ENCODE results near the gene ADGRD1.

Gene ADGRD1

DNA sequence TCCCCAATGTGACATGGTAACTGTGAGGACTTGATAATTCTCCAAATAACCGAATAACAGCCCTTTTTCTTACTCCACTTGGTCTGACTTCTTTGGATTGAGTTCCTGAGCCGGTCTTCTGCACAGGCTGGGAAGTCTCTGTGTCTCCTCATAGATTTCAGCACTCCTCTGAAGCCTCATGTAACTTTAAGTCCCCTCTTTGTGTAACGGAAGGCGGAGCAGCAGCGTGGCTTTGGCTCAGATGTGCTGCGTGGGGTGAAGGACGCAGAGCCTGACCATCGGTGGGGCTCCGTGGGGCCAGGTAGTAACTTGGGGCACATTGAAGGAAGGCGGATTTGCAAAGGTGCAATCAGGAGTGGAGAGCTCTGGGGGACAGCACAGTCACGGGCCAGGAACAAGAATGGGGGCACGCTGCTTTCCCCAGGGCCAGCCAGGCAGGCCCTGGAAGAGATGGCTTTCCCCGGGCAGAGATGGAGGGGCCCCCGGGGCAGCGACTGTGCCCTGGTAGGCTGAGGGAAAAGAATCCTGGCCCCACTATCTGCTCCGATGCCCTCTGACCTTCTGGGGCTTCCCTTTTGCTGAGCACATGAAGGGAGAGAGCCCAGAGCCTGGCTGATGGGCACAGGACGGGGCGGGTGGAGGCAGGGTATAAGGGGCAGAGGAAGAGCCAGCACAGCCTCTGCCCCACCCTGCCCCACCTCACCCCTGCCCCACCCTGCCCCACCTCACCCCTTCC lies 56.9 kb downstream of the ADGRD1 start:
- Histone ChIP-seq H3K36me3 (ENCODE audit: control insufficient read depth, insufficient read depth, low read length) (no peaks in the 10 kb centered on the region), H3K4me3 (ENCODE audit: insufficient read depth, low read depth, low read length) (no peak overlapping the region), H3K4me1 (ENCODE audit: control insufficient read depth, insufficient read depth, low read length) (peaks cover 9% of the 10 kb centered on the region), H3K27ac (ENCODE audit: insufficient read depth, low read depth, low read length, poor library complexity, severe bottlenecking) (no peak overlapping the region), H3K9me3 (ENCODE audit: control insufficient read depth, low read length) (no peaks in the 10 kb centered on the region), H3K27me3 (ENCODE audit: control insufficient read depth, insufficient read depth, low read length, poor library complexity, severe bottlenecking) (no peaks in the 10 kb centered on the region)
- WGBS, 2 experiments, result 91% methylated on average over 16 to 18 of the region's 18 CpGs

DNA sequence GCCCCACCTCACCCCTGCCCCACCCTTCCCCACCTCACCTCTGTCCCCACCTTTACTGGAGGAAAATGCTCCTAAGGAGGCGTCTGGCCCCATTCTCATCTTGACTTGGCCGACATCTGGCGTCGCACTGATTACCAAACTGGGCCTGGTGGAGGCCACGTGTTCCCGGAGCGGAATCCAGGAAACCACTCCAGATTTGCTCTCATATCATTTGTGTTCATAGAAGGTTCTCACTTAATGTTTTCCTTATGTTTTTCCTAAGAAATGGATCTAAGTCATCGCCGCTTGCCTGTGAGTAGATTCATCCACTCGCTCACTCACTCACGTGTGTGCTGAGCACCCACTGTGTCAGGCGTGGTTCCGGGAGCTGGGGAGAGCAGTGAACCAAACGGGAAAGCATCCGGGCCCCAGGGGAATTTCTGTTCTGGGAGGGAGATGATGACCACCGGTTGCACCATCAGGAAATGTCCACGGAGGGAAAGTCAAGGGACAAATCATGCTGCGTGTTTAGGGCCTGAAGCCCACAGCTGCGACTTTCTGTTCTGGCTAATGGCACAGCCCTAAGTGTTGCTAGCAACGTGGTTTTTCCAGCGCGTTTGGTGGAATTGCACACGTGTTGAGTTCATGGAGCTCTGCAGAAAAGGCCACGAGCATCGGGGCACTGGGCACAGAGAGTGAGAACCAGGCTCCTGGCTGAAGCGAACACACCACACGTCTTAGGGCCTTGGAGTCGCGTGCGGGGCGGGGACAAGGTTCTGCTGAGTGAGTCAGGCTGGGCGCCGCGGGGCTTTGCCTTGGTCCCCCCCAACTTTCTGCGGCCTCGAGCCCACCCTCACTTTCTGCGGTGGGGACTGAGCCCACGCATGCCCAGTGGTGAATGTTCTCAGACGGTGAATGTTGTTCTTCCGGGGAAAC lies 57.7 kb downstream of the ADGRD1 start:
- H3K4me1 ChIP-seq (ENCODE audit: control insufficient read depth, insufficient read depth, low read length), result peaks cover 9% of the 10 kb centered on the region
- H3K27me3 ChIP-seq (ENCODE audit: control insufficient read depth, insufficient read depth, low read length, poor library complexity, severe bottlenecking), result no peaks in the 10 kb centered on the region
- 94 to 96% methylated on average over 40 of the region's 40 CpGs for WGBS, 2 experiments
- no peak overlapping the region for H3K27ac ChIP-seq (ENCODE audit: insufficient read depth, low read depth, low read length, poor library complexity, severe bottlenecking)
- no peaks in the 10 kb centered on the region for H3K36me3 ChIP-seq (ENCODE audit: control insufficient read depth, insufficient read depth, low read length)
- H3K4me3 ChIP-seq (ENCODE audit: insufficient read depth, low read depth, low read length), result no peak overlapping the region
- no peaks in the 10 kb centered on the region for H3K9me3 ChIP-seq (ENCODE audit: control insufficient read depth, low read length)

DNA sequence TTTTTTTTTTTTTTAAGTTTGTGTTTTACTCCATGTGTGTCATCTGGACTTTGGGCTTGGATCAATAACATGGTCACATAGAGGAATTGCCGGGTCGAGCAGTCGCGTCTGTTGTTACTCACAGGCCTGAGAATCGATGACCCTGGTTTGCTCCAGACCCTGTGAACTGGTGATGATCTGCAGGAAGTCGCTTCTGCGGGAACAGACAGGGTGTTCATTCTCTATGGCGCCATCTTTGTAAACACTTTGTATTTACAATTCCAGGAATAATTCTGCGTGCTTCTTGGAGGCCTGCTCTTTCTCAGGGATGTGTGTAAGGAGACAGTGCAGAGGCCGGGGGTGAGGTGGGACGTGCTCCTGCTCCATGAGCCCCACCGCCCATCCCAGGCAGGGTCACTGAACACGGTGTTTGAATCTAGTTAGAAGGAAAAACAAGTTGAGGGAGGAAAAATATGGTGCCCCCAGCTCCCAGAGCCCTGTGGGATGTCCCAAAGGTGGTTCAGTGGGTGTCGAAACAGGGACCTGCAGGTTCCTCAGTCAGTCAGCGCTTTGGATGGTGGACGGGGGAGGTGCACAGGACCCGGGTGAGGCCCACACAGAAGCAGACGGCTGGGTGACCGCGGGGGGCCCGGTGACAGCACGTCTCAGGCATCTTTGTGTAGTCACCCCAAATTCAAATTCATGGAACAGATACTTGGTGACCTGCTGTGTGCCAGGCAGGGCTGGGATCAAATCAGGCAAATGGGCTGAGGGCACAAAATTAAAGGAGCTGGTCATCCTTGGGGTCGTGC lies 58.8 kb downstream of the ADGRD1 start:
- Histone ChIP-seq H3K27me3 (ENCODE audit: control insufficient read depth, insufficient read depth, low read length, poor library complexity, severe bottlenecking) (no peaks in the 10 kb centered on the region), H3K4me1 (ENCODE audit: control insufficient read depth, insufficient read depth, low read length) (peaks cover 3% of the 10 kb centered on the region), H3K27ac (ENCODE audit: insufficient read depth, low read depth, low read length, poor library complexity, severe bottlenecking) (no peak overlapping the region), H3K36me3 (ENCODE audit: control insufficient read depth, insufficient read depth, low read length) (no peaks in the 10 kb centered on the region), H3K4me3 (ENCODE audit: insufficient read depth, low read depth, low read length) (no peak overlapping the region), H3K9me3 (ENCODE audit: control insufficient read depth, low read length) (no peaks in the 10 kb centered on the region)
- 93 to 94% methylated on average over 23 of the region's 23 CpGs for WGBS, 2 experiments

DNA sequence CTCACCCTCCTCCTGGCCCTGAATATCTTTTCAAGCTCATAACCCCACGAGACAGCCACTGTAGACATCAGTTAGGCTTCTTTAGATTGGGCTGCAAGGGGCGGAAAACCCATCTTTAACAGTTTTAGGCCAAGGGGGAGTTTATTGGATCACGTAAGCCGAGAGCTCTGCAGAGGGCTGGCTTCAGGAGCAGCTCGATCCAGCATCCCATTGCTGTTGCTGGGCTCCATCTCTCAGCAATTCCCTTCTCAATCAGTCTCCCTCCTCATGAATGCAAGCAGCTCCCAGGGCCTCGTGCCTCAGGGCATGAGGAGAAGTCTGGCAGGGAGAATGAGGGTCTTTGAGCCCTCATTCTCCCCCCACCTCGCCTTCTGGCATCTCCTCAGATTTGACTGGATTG lies 59.4 kb downstream of the ADGRD1 start:
- Histone ChIP-seq H3K36me3 (ENCODE audit: control insufficient read depth, insufficient read depth, low read length) (no peaks in the 10 kb centered on the region), H3K9me3 (ENCODE audit: control insufficient read depth, low read length) (no peaks in the 10 kb centered on the region), H3K27ac (ENCODE audit: insufficient read depth, low read depth, low read length, poor library complexity, severe bottlenecking) (no peak overlapping the region), H3K4me3 (ENCODE audit: insufficient read depth, low read depth, low read length) (no peak overlapping the region), H3K4me1 (ENCODE audit: control insufficient read depth, insufficient read depth, low read length) (no peaks in the 10 kb centered on the region), H3K27me3 (ENCODE audit: control insufficient read depth, insufficient read depth, low read length, poor library complexity, severe bottlenecking) (no peaks in the 10 kb centered on the region)
- 93 to 95% methylated on average over 7 of the region's 7 CpGs for WGBS, 2 experiments

DNA sequence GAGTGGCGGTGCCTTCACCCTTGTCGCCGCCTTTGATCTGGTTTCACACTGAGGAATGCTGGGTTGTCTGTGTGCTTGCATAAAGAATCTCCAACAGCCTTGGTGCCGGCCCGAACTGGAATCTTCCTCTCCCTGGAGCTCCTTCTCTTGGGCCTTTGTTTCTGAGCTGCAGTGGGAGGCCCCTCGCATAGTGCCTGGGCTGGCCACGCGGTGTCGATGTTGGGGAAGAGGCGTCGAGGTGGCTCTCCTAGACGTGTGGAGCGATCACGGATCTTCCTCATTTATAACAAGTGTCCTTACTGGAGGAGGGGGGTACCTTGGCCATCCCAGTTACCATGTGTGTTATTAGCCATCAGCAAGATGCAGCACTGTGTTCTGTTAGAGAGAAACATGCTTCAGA lies 60.6 kb downstream of the ADGRD1 start:
- no peaks in the 10 kb centered on the region for H3K4me1 ChIP-seq (ENCODE audit: control insufficient read depth, insufficient read depth, low read length)
- no peaks in the 10 kb centered on the region for H3K9me3 ChIP-seq (ENCODE audit: control insufficient read depth, low read length)
- no peak overlapping the region for H3K27ac ChIP-seq (ENCODE audit: insufficient read depth, low read depth, low read length, poor library complexity, severe bottlenecking)
- whole genome bisulfite sequencing, 2 experiments, result 88 to 91% methylated on average over 14 of the region's 14 CpGs
- no peak overlapping the region for H3K4me3 ChIP-seq (ENCODE audit: insufficient read depth, low read depth, low read length)
- no peaks in the 10 kb centered on the region for H3K27me3 ChIP-seq (ENCODE audit: control insufficient read depth, insufficient read depth, low read length, poor library complexity, severe bottlenecking)
- H3K36me3 ChIP-seq (ENCODE audit: control insufficient read depth, insufficient read depth, low read length), result no peaks in the 10 kb centered on the region

DNA sequence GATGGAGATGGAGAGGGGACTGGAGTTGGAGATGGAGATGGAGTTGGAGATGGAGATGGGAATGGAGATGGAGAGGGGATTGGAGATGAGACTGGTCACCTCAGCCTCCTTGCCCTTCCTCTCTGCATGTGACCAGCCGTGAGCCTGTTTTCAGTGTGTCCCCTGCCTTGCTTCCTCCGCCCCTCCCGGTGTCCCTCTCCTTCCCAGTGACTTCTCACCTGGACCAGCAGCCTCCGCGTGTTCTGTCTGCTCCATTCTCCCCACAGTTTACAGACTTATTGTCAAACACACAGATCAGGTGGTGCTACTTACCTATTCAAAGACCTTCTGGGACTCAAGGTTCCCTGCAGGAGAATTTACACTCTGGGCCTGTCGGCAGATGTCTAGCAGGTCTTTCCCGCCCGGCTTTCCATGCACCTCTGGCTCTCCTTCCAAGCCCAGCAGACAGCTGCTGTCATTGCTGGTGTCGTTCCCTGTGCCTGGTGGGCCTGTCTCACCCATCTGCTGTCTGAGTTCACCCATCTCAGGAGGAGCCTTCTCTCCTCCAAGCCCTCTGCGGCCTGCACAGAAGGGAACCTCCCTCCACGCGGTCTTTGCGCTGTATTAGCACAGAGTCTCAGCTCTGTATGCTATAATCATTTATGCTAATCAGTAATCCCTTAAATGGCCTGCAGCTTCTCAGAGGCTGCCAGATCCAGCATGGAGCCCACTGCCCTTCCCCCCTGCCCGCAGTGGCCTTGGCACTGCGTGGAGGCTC lies 62.1 kb downstream of the ADGRD1 start:
- no peaks in the 10 kb centered on the region for H3K27me3 ChIP-seq (ENCODE audit: control insufficient read depth, insufficient read depth, low read length, poor library complexity, severe bottlenecking)
- H3K4me1 ChIP-seq (ENCODE audit: control insufficient read depth, insufficient read depth, low read length), result no peaks in the 10 kb centered on the region
- no peaks in the 10 kb centered on the region for H3K9me3 ChIP-seq (ENCODE audit: control insufficient read depth, low read length)
- WGBS, 2 experiments, result 85% methylated on average over 15 of the region's 15 CpGs
- no peak overlapping the region for H3K27ac ChIP-seq (ENCODE audit: insufficient read depth, low read depth, low read length, poor library complexity, severe bottlenecking)
- no peak overlapping the region for H3K4me3 ChIP-seq (ENCODE audit: insufficient read depth, low read depth, low read length)
- H3K36me3 ChIP-seq (ENCODE audit: control insufficient read depth, insufficient read depth, low read length), result no peaks in the 10 kb centered on the region

DNA sequence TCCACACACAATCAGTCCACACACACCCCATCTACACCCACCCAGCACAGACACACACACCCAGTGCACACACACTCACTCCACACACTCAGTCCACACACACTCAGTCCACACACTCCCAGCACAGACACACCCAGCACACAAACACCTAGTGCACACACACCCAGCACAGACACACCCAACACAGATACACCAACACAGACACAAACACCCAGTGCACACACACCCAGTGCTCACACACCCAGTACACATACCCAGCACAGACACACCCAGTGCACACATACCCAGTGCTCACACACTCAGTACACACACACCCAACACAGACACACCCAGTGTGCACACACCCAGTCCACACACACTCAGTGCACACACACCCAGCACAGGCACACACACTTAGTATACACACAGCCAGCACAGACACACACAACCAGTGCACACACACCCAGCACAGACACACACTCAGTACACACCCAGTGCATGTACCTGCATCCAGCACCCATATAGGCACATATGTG lies 63.8 kb downstream of the ADGRD1 start:
- no peaks in the 10 kb centered on the region for H3K36me3 ChIP-seq (ENCODE audit: control insufficient read depth, insufficient read depth, low read length)
- no peaks in the 10 kb centered on the region for H3K4me1 ChIP-seq (ENCODE audit: control insufficient read depth, insufficient read depth, low read length)
- H3K4me3 ChIP-seq (ENCODE audit: insufficient read depth, low read depth, low read length), result no peak overlapping the region
- no peaks in the 10 kb centered on the region for H3K27me3 ChIP-seq (ENCODE audit: control insufficient read depth, insufficient read depth, low read length, poor library complexity, severe bottlenecking)
- H3K9me3 ChIP-seq (ENCODE audit: control insufficient read depth, low read length), result no peaks in the 10 kb centered on the region
- H3K27ac ChIP-seq (ENCODE audit: insufficient read depth, low read depth, low read length, poor library complexity, severe bottlenecking), result no peak overlapping the region

DNA sequence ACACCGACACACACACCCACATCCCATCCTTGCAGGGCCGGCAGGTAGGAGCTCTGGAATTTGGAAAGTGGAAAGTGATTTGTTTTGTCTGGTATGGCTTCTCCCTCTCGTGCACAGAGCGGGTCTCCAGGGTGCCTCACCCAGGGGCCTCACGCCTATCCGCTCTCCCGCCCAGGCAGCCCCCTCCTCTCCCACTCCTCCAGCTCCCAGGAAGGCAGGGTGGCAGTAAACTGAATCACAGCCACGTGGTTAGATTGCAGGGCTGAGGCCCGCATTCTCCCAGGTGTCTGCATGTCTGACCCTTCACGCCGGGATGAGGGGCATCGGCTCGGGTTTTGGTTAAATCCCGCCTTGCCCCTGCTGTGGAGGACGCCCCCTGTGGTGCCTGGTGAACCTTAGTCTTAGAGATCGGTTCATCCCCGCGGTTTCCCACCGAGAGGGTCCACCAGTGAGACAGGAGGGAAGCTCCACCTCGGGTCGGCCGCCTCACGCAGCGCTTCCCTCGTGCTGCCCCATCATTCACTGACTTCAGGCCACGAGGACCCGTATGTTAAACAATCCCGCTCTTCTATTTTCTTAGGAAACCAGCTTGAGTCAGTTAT lies 64.4 kb downstream of the ADGRD1 start:
- WGBS, 2 experiments, result 74 to 76% methylated on average over 27 of the region's 28 CpGs
- Histone ChIP-seq H3K27ac (ENCODE audit: insufficient read depth, low read depth, low read length, poor library complexity, severe bottlenecking) (no peak overlapping the region), H3K27me3 (ENCODE audit: control insufficient read depth, insufficient read depth, low read length, poor library complexity, severe bottlenecking) (no peaks in the 10 kb centered on the region), H3K4me1 (ENCODE audit: control insufficient read depth, insufficient read depth, low read length) (no peaks in the 10 kb centered on the region), H3K36me3 (ENCODE audit: control insufficient read depth, insufficient read depth, low read length) (no peaks in the 10 kb centered on the region), H3K9me3 (ENCODE audit: control insufficient read depth, low read length) (no peaks in the 10 kb centered on the region), H3K4me3 (ENCODE audit: insufficient read depth, low read depth, low read length) (no peak overlapping the region)

DNA sequence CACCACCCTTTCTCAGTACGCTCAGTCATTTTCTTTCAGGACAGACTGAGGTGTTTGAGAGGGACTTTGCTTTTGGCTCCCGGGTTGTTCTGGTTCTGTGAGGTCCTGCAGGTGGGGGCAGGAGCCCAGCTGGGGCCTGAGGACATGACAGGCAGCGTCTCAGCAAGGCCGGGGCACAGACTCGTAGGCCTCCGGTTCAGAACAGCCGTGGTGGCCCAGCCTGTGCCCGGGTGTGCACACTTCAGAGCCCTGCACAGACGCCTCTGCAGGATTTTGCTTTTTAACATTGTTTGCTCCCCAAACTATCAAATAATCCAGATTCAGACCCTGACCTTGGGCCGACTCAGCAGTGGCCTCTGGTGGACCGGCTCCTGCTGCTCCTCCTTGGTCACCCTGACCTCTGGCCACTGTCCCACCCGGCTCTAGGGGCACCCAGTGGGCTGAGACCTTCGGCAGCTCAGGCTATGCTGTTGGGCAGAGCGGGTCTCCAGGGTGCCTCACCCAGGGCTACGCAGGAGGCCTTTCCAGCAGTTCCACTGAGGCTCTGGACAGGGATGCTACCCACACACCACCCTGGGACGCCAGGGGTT lies 65.2 kb downstream of the ADGRD1 start:
- Histone ChIP-seq H3K4me1 (ENCODE audit: control insufficient read depth, insufficient read depth, low read length) (no peaks in the 10 kb centered on the region), H3K4me3 (ENCODE audit: insufficient read depth, low read depth, low read length) (no peak overlapping the region), H3K27ac (ENCODE audit: insufficient read depth, low read depth, low read length, poor library complexity, severe bottlenecking) (no peak overlapping the region), H3K27me3 (ENCODE audit: control insufficient read depth, insufficient read depth, low read length, poor library complexity, severe bottlenecking) (no peaks in the 10 kb centered on the region), H3K36me3 (ENCODE audit: control insufficient read depth, insufficient read depth, low read length) (no peaks in the 10 kb centered on the region), H3K9me3 (ENCODE audit: control insufficient read depth, low read length) (no peaks in the 10 kb centered on the region)
- 86 to 90% methylated on average over 16 of the region's 16 CpGs for WGBS, 2 experiments

Measured in ectodermal cell (in vitro differentiated cells).